GM23338 (cell line): ENCODE data around the gene MOB2. TPM values are rescaled to one million over a fixed set of nuclear protein-coding genes. Genes with fewer than 3 reads are reported as not detected.

Experiments
- ATAC-seq: fragments of 200-7000 bp; cut with Tn5 transposase; 3 replicates; pipeline ENCODE4 v1.9.1; 2020
- DNase-seq: peaks from one replicate; pipeline ENCODE4 v3.0.0-alpha.2; 2015; ENCODE audit warnings: low spot score
- H2AFZ ChIP-seq: fragments of 200-600 bp; sonication (generic); 2 replicates; pipeline ENCODE4 v1.8.0; 2016; ENCODE audit warnings: antibody characterized with exemption, mild to moderate bottlenecking, moderate library complexity
- H3F3A ChIP-seq: fragments of 200-600 bp; sonication (generic); replicated peaks from 2 replicates; pipeline ENCODE4 v1.8.0; 2017; ENCODE audit warnings: antibody characterized with exemption, mixed run types, low read depth
- H3K27ac ChIP-seq: fragments of 200-600 bp; sonication (generic); 2 replicates; pipeline ENCODE4 v1.6.1; 2016; ENCODE audit warnings: low read depth
- H3K27me3 ChIP-seq: fragments of 200-600 bp; sonication (generic); 2 replicates; pipeline ENCODE4 v1.8.0; 2016; ENCODE audit warnings: mild to moderate bottlenecking, mixed run types, moderate library complexity; ENCODE audit not compliant: insufficient read depth
- H3K36me3 ChIP-seq: fragments of 200-600 bp; sonication (generic); 2 replicates; pipeline ENCODE4 v1.8.0; 2016; ENCODE audit warnings: mild to moderate bottlenecking; ENCODE audit not compliant: insufficient read depth
- H3K4me1 ChIP-seq: fragments of 200-600 bp; sonication (generic); 2 replicates; pipeline ENCODE4 v1.8.0; 2016; ENCODE audit warnings: mild to moderate bottlenecking, moderate library complexity; ENCODE audit not compliant: insufficient read depth
- H3K4me2 ChIP-seq: fragments of 200-600 bp; sonication (generic); 2 replicates; pipeline ENCODE4 v1.7.1; 2017; ENCODE audit warnings: mixed run types
- H3K4me3 ChIP-seq: fragments of 200-600 bp; sonication (generic); 2 replicates; pipeline ENCODE4 v1.6.1; 2016; ENCODE audit warnings: mixed run types
- H3K79me2 ChIP-seq: fragments of 200-600 bp; sonication (generic); replicated peaks from 2 replicates; pipeline ENCODE4 v1.8.0; 2017; ENCODE audit warnings: mild to moderate bottlenecking; ENCODE audit not compliant: insufficient read depth
- H3K9me2 ChIP-seq: fragments of 200-600 bp; sonication (generic); 2 replicates; pipeline ENCODE4 v1.8.0; 2017; ENCODE audit not compliant: insufficient read depth
- H4K20me1 ChIP-seq: fragments of 200-600 bp; sonication (generic); replicated peaks from 2 replicates; pipeline ENCODE4 v1.8.0; 2017; ENCODE audit warnings: mild to moderate bottlenecking; ENCODE audit not compliant: insufficient read depth
- H3K27ac Mint-ChIP-seq: 2 replicates; pipeline ENCODE4 v1.8.0; 2020; ENCODE audit warnings: inconsistent platforms, mild to moderate bottlenecking, moderate library complexity, mixed read lengths
- H3K27me3 Mint-ChIP-seq: 3 replicates; pipeline ENCODE4 v1.8.0; 2022; ENCODE audit warnings: low read depth, mild to moderate bottlenecking, moderate library complexity, mixed read lengths, inconsistent platforms; ENCODE audit not compliant: insufficient read depth, poor library complexity
- H3K36me3 Mint-ChIP-seq: 3 replicates; pipeline ENCODE4 v1.8.0; 2021; ENCODE audit warnings: low read depth, mild to moderate bottlenecking, inconsistent platforms, moderate library complexity, mixed read lengths
- H3K4me1 Mint-ChIP-seq: 3 replicates; pipeline ENCODE4 v1.8.0; 2020; ENCODE audit warnings: mild to moderate bottlenecking, inconsistent platforms, mixed read lengths
- H3K4me3 Mint-ChIP-seq: 3 replicates; pipeline ENCODE4 v1.8.0; 2021; ENCODE audit warnings: moderate library complexity, mild to moderate bottlenecking, inconsistent platforms, mixed read lengths
- H3K9me3 Mint-ChIP-seq: 3 replicates; pipeline ENCODE4 v1.8.0; 2020; ENCODE audit warnings: moderate library complexity, mild to moderate bottlenecking, inconsistent platforms, mixed read lengths
- ETS1 ChIP-seq: IDR thresholded peaks from 2 replicates; pipeline ENCODE4 v1.6.1; 2016; ENCODE audit warnings: antibody characterized with exemption
- EZH2 ChIP-seq: fragments of 200-600 bp; sonication (generic); IDR thresholded peaks from one replicate; pipeline ENCODE4 v1.8.0; 2017; ENCODE audit warnings: antibody characterized with exemption, mild to moderate bottlenecking, low read depth; ENCODE audit not compliant: unreplicated experiment
- EZH2phosphoT487 ChIP-seq: fragments of 200-600 bp; sonication (generic); IDR thresholded peaks from one replicate; pipeline ENCODE4 v1.8.1; 2018; ENCODE audit warnings: antibody characterized with exemption; ENCODE audit not compliant: unreplicated experiment
- REST ChIP-seq: IDR thresholded peaks from one replicate; pipeline ENCODE4 v1.6.1; 2018; ENCODE audit warnings: antibody characterized with exemption; ENCODE audit not compliant: unreplicated experiment
- ZNF462 ChIP-seq: fragments of 250-450 bp; sonication (Bioruptor Pico); IDR thresholded peaks from 2 replicates; pipeline ENCODE4 v1.5.0; 2020; ENCODE audit warnings: mild to moderate bottlenecking, moderate library complexity
- polyA plus RNA-seq: library from polyadenylated mRNA; unstranded; fragments of >200 nt; fragmentation: Nextera tagmentation; extraction: Ambion mirVana; gene quantifications from 2 replicates; pipeline ENCODE4 v1.2.1, GENCODE V29; 2016
- total RNA-seq: library from RNA; depleted of rRNA; stranded (reverse); fragments of >200 nt; shearing (Covaris generic); gene quantifications from 2 replicates; pipeline ENCODE4 v1.2.3, GENCODE V29; 2014

The MOB2 gene
- total and polyA plus RNA-seq, 2 experiments from 2014 or later, result 10.1 to 19.7 TPM

- ATAC-seq (no peak), DNase-seq (no peak)
- Histone ChIP-seq H3K36me3 (no peaks in the 10 kb centered on the region), H3K79me2 (peaks cover 74% of the 10 kb centered on the region), H3K27ac (no peak overlapping the region), H3K4me1 (no peaks in the 10 kb centered on the region), H3K4me3 (no peak overlapping the region), H2AFZ (no peak overlapping the region), H3K27me3 (no peaks in the 10 kb centered on the region), H4K20me1 (peaks cover 16% of the 10 kb centered on the region), H3K4me2 (no peak overlapping the region), H3K9me2 (no peaks in the 10 kb centered on the region), H3F3A (no peaks in the 10 kb centered on the region)
- H3K27me3 Mint-ChIP-seq, result peaks cover 4% of the 10 kb centered on the region
- no peak overlapping the region for H3K27ac Mint-ChIP-seq
- peaks cover 12% of the 10 kb centered on the region for H3K4me1 Mint-ChIP-seq
- TF ChIP-seq REST (no peak), ZNF462 (no peak), ETS1 (no peak), EZH2phosphoT487 (no peak), EZH2 (no peak)
- H3K4me3 Mint-ChIP-seq, result no peak overlapping the region
- peaks cover 4% of the 10 kb centered on the region; the same call in 1 of the 3 replicates for H3K9me3 Mint-ChIP-seq
- peaks cover under 1% of the 10 kb centered on the region; the same call in 2 of the 3 replicates for H3K36me3 Mint-ChIP-seq
Measured at GRCh38 chr11:1493650-1494244, 7.2 kb upstream of the MOB2 start.
